H1 (cell line): ENCODE data around the gene LBHD1. TPM values are rescaled to one million over a fixed set of nuclear protein-coding genes. Genes with fewer than 3 reads are reported as not detected.

Experiments used
- CTCF ChIA-PET: fragments of 300-600 bp; sonication (Branson Sonifier 250); formaldehyde crosslinking; loops from one replicate; lab custom pipeline; 2021; ENCODE audit not compliant: partially characterized antibody; lab: Charles Lee
- POLR2A ChIA-PET: fragments of 300-600 bp; sonication (Branson Sonifier 250); formaldehyde crosslinking; loops from one replicate; lab custom pipeline; 2021; ENCODE audit warnings: inconsistent platforms; ENCODE audit not compliant: partially characterized antibody; lab: Charles Lee
- DNase-seq, 2 experiments: peaks; one replicate each; pipeline versions ENCODE4 v3.0.0 to v3.0.0-alpha.2; 2010 to 2022; ENCODE audit warnings: low spot score in 2 of 2, low read depth in 1 of 2, mixed read lengths in 1 of 2
- FAIRE-seq: peaks from 2 replicates; lab custom pipeline; 2011; peaks lifted over from hg19 to GRCh38; lab: Jason Lieb, UNC
- H2AFZ ChIP-seq: 2 replicates; pipeline ENCODE4 v1.8.1; 2012; ENCODE audit warnings: low read length, inconsistent platforms
- H2AK5ac ChIP-seq: 2 replicates; pipeline ENCODE4 v1.6.1; 2013; ENCODE audit warnings: low read depth, low read length
- H2BK120ac ChIP-seq: replicated peaks from 2 replicates; pipeline ENCODE3; 2013; ENCODE audit warnings: low read depth, low read length, inconsistent platforms
- H2BK12ac ChIP-seq: 2 replicates; pipeline ENCODE4 v1.6.1; 2013; ENCODE audit warnings: low read depth, low read length
- H2BK15ac ChIP-seq: 2 replicates; pipeline ENCODE4 v1.6.1; 2013; ENCODE audit warnings: low read length
- H2BK20ac ChIP-seq: 2 replicates; pipeline ENCODE4 v1.6.1; 2013; ENCODE audit warnings: low read length
- H2BK5ac ChIP-seq: 2 replicates; pipeline ENCODE4 v1.6.1; 2013; ENCODE audit warnings: low read depth, low read length
- H3K14ac ChIP-seq: 2 replicates; pipeline ENCODE4 v1.6.1; 2013; ENCODE audit warnings: inconsistent platforms; ENCODE audit not compliant: insufficient read length
- H3K18ac ChIP-seq: 2 replicates; pipeline ENCODE4 v1.6.1; 2013; ENCODE audit warnings: low read length; ENCODE audit errors: extremely low read depth
- H3K23ac ChIP-seq: 2 replicates; pipeline ENCODE4 v1.6.1; 2013; ENCODE audit warnings: inconsistent platforms; ENCODE audit not compliant: insufficient read length
- H3K23me2 ChIP-seq: 2 replicates; pipeline ENCODE4 v1.6.1; 2013; ENCODE audit warnings: low read depth, low read length
- H3K27ac ChIP-seq: 2 replicates; pipeline ENCODE4 v1.6.1; 2011; ENCODE audit warnings: low read depth, low read length, inconsistent platforms
- H3K27me3 ChIP-seq, 4 experiments: replicated peaks in 1 of 4; 1 replicate in 1 of 4; 2 replicates in 3 of 4; pipeline versions ENCODE4 v1.6.1 to v1.8.1; 2011 to 2013; ENCODE audit warnings: low read length in 3 of 4, mild to moderate bottlenecking in 3 of 4, inconsistent platforms in 2 of 4, mixed read lengths in 2 of 4, moderate library complexity in 1 of 4; ENCODE audit not compliant: control insufficient read depth in 3 of 4, insufficient read depth in 3 of 4; ENCODE audit errors: extremely low read depth in 1 of 4
- H3K36me3 ChIP-seq, 4 experiments: 2 replicates each; pipeline versions ENCODE4 v1.6.1 to v1.8.1; 2011 to 2013; ENCODE audit warnings: mild to moderate bottlenecking in 4 of 4, low read length in 3 of 4, moderate library complexity in 2 of 4, control low read depth in 1 of 4, inconsistent platforms in 1 of 4; ENCODE audit not compliant: insufficient read depth in 4 of 4, control insufficient read depth in 2 of 4
- H3K4ac ChIP-seq: replicated peaks from 2 replicates; pipeline ENCODE3; 2013; ENCODE audit warnings: low read length, low read depth, mixed read lengths, inconsistent platforms; ENCODE audit not compliant: insufficient read length
- H3K4me1 ChIP-seq, 4 experiments: replicated peaks in 1 of 4; 1 replicate in 1 of 4; 2 replicates in 3 of 4; pipeline versions ENCODE4 v1.6.1 to v1.8.1; 2011 to 2013; ENCODE audit warnings: low read length in 3 of 4, inconsistent platforms in 2 of 4, mixed read lengths in 1 of 4; ENCODE audit not compliant: insufficient read depth in 4 of 4, control insufficient read depth in 3 of 4
- H3K4me2 ChIP-seq, 2 experiments: 2 replicates each; pipeline versions ENCODE4 v1.6.1 to v1.8.1; 2011 to 2013; ENCODE audit warnings: low read depth in 2 of 2, low read length in 2 of 2, control low read depth in 1 of 2, inconsistent platforms in 1 of 2, mild to moderate bottlenecking in 1 of 2; ENCODE audit not compliant: insufficient read depth in 1 of 2
- H3K4me3 ChIP-seq, 4 experiments: fragments of 200-600, 300-600 bp in 1 of 4; sonication (generic), shearing (Covaris generic), sonication (Bioruptor Twin) in 1 of 4; 2 replicates each; pipeline versions ENCODE4 v1.5.1 to v1.8.1; 2011 to 2016; ENCODE audit warnings: low read length in 4 of 4, low read depth in 3 of 4, control low read depth in 2 of 4, inconsistent platforms in 2 of 4, mild to moderate bottlenecking in 2 of 4, mixed read lengths in 1 of 4, moderate library complexity in 1 of 4; ENCODE audit not compliant: insufficient read depth in 2 of 4; ENCODE audit errors: extremely low read depth in 1 of 4
- H3K56ac ChIP-seq: replicated peaks from 2 replicates; pipeline ENCODE3; 2013; ENCODE audit warnings: low read depth, mild to moderate bottlenecking, mixed read lengths, low read length, inconsistent platforms; ENCODE audit not compliant: insufficient read length
- H3K79me1 ChIP-seq: 2 replicates; pipeline ENCODE4 v1.6.1; 2013; ENCODE audit warnings: low read depth, low read length, control low read depth
- H3K79me2 ChIP-seq, 2 experiments: 2 replicates each; pipeline versions ENCODE4 v1.6.1 to v1.8.1; 2012 to 2013; ENCODE audit warnings: low read length in 2 of 2, mild to moderate bottlenecking in 2 of 2, inconsistent platforms in 1 of 2; ENCODE audit not compliant: insufficient read depth in 2 of 2, control insufficient read depth in 1 of 2
- H3K9ac ChIP-seq, 4 experiments: replicated peaks in 1 of 4; 1 replicate in 1 of 4; 2 replicates in 3 of 4; pipeline versions ENCODE4 v1.6.1 to v1.8.1; 2011 to 2013; ENCODE audit warnings: low read depth in 3 of 4, low read length in 3 of 4, control low read depth in 2 of 4, mild to moderate bottlenecking in 2 of 4, moderate library complexity in 2 of 4, inconsistent platforms in 1 of 4; ENCODE audit errors: extremely low read depth in 1 of 4
- H3K9me3 ChIP-seq, 2 experiments: 2 replicates each; pipeline versions ENCODE4 v1.6.1 to v1.8.1; 2012 to 2013; ENCODE audit warnings: mild to moderate bottlenecking in 2 of 2, moderate library complexity in 2 of 2, control low read depth in 1 of 2, inconsistent platforms in 1 of 2, low read depth in 1 of 2, low read length in 1 of 2, mixed read lengths in 1 of 2; ENCODE audit not compliant: insufficient read depth in 2 of 2
- H4K20me1 ChIP-seq, 2 experiments: replicated peaks in 1 of 2; 2 replicates each; pipeline versions ENCODE3 to v1.8.1; 2011 to 2013; ENCODE audit warnings: inconsistent platforms in 2 of 2, low read length in 2 of 2, mild to moderate bottlenecking in 1 of 2; ENCODE audit not compliant: insufficient read depth in 2 of 2, control insufficient read depth in 1 of 2
- H4K5ac ChIP-seq: 2 replicates; pipeline ENCODE4 v1.6.1; 2013; ENCODE audit warnings: low read length, low read depth, mixed read lengths, inconsistent platforms; ENCODE audit not compliant: insufficient read length
- H4K8ac ChIP-seq: 2 replicates; pipeline ENCODE4 v1.8.0; 2013; ENCODE audit warnings: mild to moderate bottlenecking, moderate library complexity, low read length, inconsistent platforms; ENCODE audit not compliant: insufficient read depth; ENCODE audit errors: extremely low read depth
- H4K91ac ChIP-seq: replicated peaks from 2 replicates; pipeline ENCODE3; 2013; ENCODE audit warnings: low read length, mixed read lengths, inconsistent platforms; ENCODE audit not compliant: insufficient read length
- CREB1 ChIP-seq: IDR thresholded peaks from 2 replicates; pipeline ENCODE4 v1.6.1; 2012; ENCODE audit warnings: inconsistent platforms
- CTBP2 ChIP-seq: IDR thresholded peaks from 2 replicates; pipeline ENCODE4 v1.7.0; 2011; ENCODE audit warnings: borderline replicate concordance, mild to moderate bottlenecking, moderate library complexity, mixed read lengths, low read length; ENCODE audit not compliant: insufficient read depth, insufficient read length
- KDM5A ChIP-seq: fragments of 200-600 bp; IDR thresholded peaks from 2 replicates; pipeline ENCODE4 v1.7.1; 2012; ENCODE audit warnings: mild to moderate bottlenecking, low read length, inconsistent platforms, mixed read lengths
- POLR2AphosphoS5 ChIP-seq: IDR thresholded peaks from 2 replicates; pipeline ENCODE4 v1.6.1; 2011; ENCODE audit warnings: low read depth, low read length
- POU5F1 ChIP-seq: IDR thresholded peaks from 2 replicates; pipeline ENCODE4 v1.6.1; 2011; ENCODE audit warnings: low read depth, mild to moderate bottlenecking, low read length, moderate library complexity
- RFX5 ChIP-seq: IDR thresholded peaks from 2 replicates; pipeline ENCODE4 v1.6.1; 2011; ENCODE audit warnings: low read depth, low read length, improper control_type of control experiment, borderline replicate concordance
- SRF ChIP-seq: IDR thresholded peaks from 2 replicates; pipeline ENCODE4 v1.6.1; 2011; ENCODE audit warnings: mild to moderate bottlenecking, low read depth, low read length, moderate library complexity
- SUZ12 ChIP-seq: fragments of 200-600 bp; sonication (generic); IDR thresholded peaks from 2 replicates; pipeline ENCODE4 v1.6.1; 2012; ENCODE audit warnings: mild to moderate bottlenecking, inconsistent platforms, low read length, moderate library complexity, mixed read lengths
- TAF7 ChIP-seq: optimal IDR thresholded peaks from 2 replicates; pipeline ENCODE3; 2011; ENCODE audit warnings: low read depth, mild to moderate bottlenecking, inconsistent platforms, low read length, moderate library complexity, borderline replicate concordance
- WGBS, 2 experiments: shearing (Covaris generic) in 1 of 2; methylation state at CpG; one replicate each; pipeline versions ENCODE4 v1.1.6 to v1.1.7; 2013 to 2015; ENCODE audit warnings: low lambda C conversion rate in 2 of 2, mixed read lengths in 2 of 2, inconsistent platforms in 1 of 2, low coverage in 1 of 2, missing lambda C conversion rate in 1 of 2; ENCODE audit not compliant: insufficient replicate concordance in 2 of 2, insufficient coverage in 1 of 2, insufficient read length in 1 of 2; ENCODE audit errors: extremely low coverage in 1 of 2, missing lambda C conversion rate in 1 of 2; 5-methylcytosine and 5-hydroxymethylcytosine counted together
- polyA plus RNA-seq, 7 experiments: library from polyadenylated mRNA; depleted of rRNA in 3 of 7; stranded (reverse) in 5 of 7; unstranded in 2 of 7; fragments of >200 nt in 5 of 7; fragments of 200-250 nt in 2 of 7; gene quantifications; 1 replicate in 5 of 7; 2 replicates in 1 of 7; 4 replicates in 1 of 7; pipeline versions ENCODE4 v1.2.1 to v1.2.3, GENCODE V29; 2011 to 2013; ENCODE audit warnings: missing spikeins in 2 of 7, mixed read lengths in 2 of 7
- total RNA-seq: library from RNA; stranded (reverse); fragmentation: NEBNext Ultra II Directional; extraction: Animal tissue kit (Norgen Biotek cat#: 25700); gene quantifications from 2 replicates; pipeline ENCODE4 v1.2.1, GENCODE V29; 2021

Gene LBHD1
- total and polyA plus RNA-seq, 2 of the 8 experiments (the other 6 are each of a cell fraction or from before 2014, with no cell fraction given): 2.3 to 5.2 TPM

DNA sequence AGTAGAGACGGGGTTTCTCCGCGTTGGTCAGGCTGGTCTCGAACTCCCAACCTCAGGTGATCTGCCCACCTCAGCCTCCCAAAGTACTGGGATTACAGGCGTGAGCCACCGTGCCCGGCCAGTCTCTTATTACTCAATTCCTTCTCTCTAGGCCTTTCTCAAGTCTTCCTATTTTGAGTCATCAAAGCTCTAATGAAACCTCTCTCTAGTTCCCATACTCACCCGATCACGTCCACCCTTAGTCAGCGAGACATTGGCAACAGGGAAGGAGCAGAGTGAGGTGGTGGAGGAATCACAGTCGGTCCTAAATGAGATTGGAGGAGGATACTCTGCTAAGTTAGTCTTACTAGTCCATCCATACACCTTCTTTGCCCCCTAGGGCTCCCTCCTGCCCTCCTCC lies 30.2 kb upstream of the LBHD1 start:
- TF ChIP-seq POU5F1: no peak
- TF ChIP-seq CREB1: no peak
- no peak for TF ChIP-seq SUZ12
- TF ChIP-seq POLR2AphosphoS5: no peak
- no peak for TF ChIP-seq SRF
- TF ChIP-seq KDM5A: no peak
- TF ChIP-seq TAF7: no peak
- TF ChIP-seq CTBP2: no peak
- no peak for TF ChIP-seq RFX5
- TF ChIP-seq, all 59 proteins: peak for 0
- Histone ChIP-seq H2BK15ac (no peak overlapping the region), H3K79me2 (peaks cover 0 to 7% of the 10 kb centered on the region in 2 experiments; a peak in 1 of 4 replicates), H3K14ac (no peak overlapping the region), H2AFZ (no peak overlapping the region), H2BK5ac (no peak overlapping the region), H3K4ac (no peak overlapping the region), H3K27ac (no peak overlapping the region), H3K23me2 (peaks cover 14% of the 10 kb centered on the region), H4K8ac (no peak overlapping the region; the same call in 1 of the 2 replicates), H4K20me1 (no peaks in the 10 kb centered on the region), H2BK12ac (no peak overlapping the region), H3K56ac (no peak overlapping the region), H3K4me2 (no peak overlapping the region), H2AK5ac (no peak overlapping the region), H3K4me1 (peaks cover 0 to 11% (median 5%) of the 10 kb centered on the region in 4 experiments; a peak in 5 of 7 replicates), H4K91ac (no peak overlapping the region), H3K9ac (no peak overlapping the region), H3K36me3 (peaks cover 0 to 11% (median 6%) of the 10 kb centered on the region in 4 experiments; a peak in 5 of 8 replicates), H2BK20ac (no peak overlapping the region), H3K23ac (no peak overlapping the region), H3K79me1 (no peaks in the 10 kb centered on the region; the same call in 1 of the 2 replicates), H3K27me3 (no peaks in the 10 kb centered on the region), H2BK120ac (no peak overlapping the region), H4K5ac (no peak overlapping the region), H3K9me3 (no peaks in the 10 kb centered on the region), H3K18ac (no peak overlapping the region), H3K4me3 (no peak overlapping the region)
- WGBS, 2 experiments: 88% methylated on average over 11 of the region's 11 CpGs; no CpG with 5 or more reads in 1 of the 2 experiments
- FAIRE-seq: no peak
- POLR2A ChIA-PET: interaction anchor here (0.7 to 61.4 kb wide), 5 partner anchors 9 to 110 kb away, joined by 3 to 2041 read pairs (median 3); partner anchors contain the start of genes C11orf98, CSKMT, GANAB and INTS5
- CTCF ChIA-PET: interaction anchor here (1.0 to 6.1 kb wide), 5 partner anchors 12 to 77 kb away, joined by 3 to 35 read pairs (median 4); partner anchors contain the start of gene LRRN4CL
- no peak for DNase-seq
